Epithelial cell of esophagus (primary cell): Measurements from ENCODE around the gene CCM2.

ENCODE experiments used
- DNase-seq: peaks from one replicate; pipeline ENCODE4 v3.0.0; 2010; ENCODE audit warnings: low read depth
- H3K4me3 ChIP-seq: 2 replicates; pipeline ENCODE4 v1.5.1; 2011; ENCODE audit warnings: mild to moderate bottlenecking, low read length, control low read depth
- CTCF ChIP-seq: IDR thresholded peaks from 2 replicates; pipeline ENCODE4 v1.5.1; 2011; ENCODE audit warnings: low read depth, mild to moderate bottlenecking, low read length, control low read depth, inconsistent platforms; ENCODE audit not compliant: insufficient read depth; ENCODE audit errors: missing control alignments

The CCM2 gene

GRCh38 chr7:45067582-45067981 is 67.6 kb downstream of the CCM2 start:
- no peak for TF ChIP-seq CTCF
- no peak for DNase-seq
- no peak overlapping the region for H3K4me3 ChIP-seq

GRCh38 chr7:45068236-45069023 is 68.4 kb downstream of the CCM2 start:
- no peak for DNase-seq
- no peak for TF ChIP-seq CTCF
- no peak overlapping the region for H3K4me3 ChIP-seq

- no peak for DNase-seq
- TF ChIP-seq CTCF: peak; percentile 7
- H3K4me3 ChIP-seq: no peak overlapping the region
These were observed 69.6 kb downstream of the CCM2 start for GRCh38 chr7:45069444-45070253.

GRCh38 chr7:45070254-45070642 is 70.2 kb downstream of the CCM2 start:
- DNase-seq: no peak
- no peak for TF ChIP-seq CTCF
- no peak overlapping the region for H3K4me3 ChIP-seq

- DNase-seq: no peak
- no peak for TF ChIP-seq CTCF
- H3K4me3 ChIP-seq: no peak overlapping the region
These were observed 71.5 kb downstream of the CCM2 start for GRCh38 chr7:45071528-45071927.

GRCh38 chr7:45072131-45073030 is 72.4 kb downstream of the CCM2 start:
- TF ChIP-seq CTCF: no peak
- H3K4me3 ChIP-seq: no peak overlapping the region
- DNase-seq: no peak
